GM10847 (cell line): ENCODE measurements around the gene HYAL3.

Experiments
- POLR2A ChIP-seq: IDR thresholded peaks from 2 replicates; pipeline ENCODE4 v1.6.1; 2011; ENCODE audit not compliant: insufficient read length; ENCODE audit errors: extremely low read depth

The HYAL3 gene

DNA sequence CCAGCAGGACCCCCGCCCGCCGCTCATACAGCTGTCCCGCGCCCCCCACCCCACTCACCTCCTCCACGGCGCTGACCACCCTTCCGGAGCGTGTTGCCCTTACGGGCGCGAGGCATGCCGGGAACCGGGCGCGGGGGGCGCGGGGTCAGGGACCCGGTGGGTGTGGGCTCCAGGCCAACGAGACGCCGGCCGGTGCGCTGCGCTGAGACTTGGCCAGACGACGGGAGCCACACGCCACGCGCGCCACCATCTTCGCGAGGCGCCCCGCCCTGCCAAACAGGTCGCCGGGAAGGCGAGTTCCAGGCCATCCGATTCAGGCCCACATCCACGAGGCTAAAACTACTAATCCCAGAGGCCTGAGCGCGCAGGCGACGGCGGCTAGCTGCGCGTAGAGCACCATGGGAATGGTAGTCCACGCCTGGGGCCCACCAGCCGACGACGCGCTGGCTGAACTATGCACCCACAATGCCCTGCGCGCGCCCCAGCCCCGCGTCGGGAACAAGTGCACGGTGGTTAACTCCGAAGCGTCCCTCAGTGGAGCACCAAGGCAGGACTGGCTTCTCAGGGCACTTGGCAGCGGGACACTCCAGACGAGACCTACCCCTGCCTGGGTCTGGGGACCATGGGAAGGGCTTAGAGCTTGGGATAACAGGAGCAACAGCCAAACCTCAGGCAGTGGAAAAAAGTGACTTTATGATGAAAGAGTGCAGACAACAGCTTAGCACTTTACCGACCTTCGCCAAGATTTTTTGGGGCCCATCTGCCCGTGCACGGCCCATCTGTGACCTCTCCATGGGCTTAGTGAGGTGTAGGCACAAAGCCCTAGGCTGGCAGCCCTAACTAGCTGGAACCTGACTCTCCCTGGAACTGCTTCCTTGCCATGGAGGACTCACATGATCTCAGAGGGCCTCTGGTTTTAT, 6.8 kb downstream of the HYAL3 start, which contains the start of gene IFRD2:
TSS of gene IFRD2 (minus strand) at position 271 of the 920 bp plus-strand sequence. CDS start at position 116, 155 bp downstream.
- TF ChIP-seq POLR2A, result peak; percentile 34

DNA sequence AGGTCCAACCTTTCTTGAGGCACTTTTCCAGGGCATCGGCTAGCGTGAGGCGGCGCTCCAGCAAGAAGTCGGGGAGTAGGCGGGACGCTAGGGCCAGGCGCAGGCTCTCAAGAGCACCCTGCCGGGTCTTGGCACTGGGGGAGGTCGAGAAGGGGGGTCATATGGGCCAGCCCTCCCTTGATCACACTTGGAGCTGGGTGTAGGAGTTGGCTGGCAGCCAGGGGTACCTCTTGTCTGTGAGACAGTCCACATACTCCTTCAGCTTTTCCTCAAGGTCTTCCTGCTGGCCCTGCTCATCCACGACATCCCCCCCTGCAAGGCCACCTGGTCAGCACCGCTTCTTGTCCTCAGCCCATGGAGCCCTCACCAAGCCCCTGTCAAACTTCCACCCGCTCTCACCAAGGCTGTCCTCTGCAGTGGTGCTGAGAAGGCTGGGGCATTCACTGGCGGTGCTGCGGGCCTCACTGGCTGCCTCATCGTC, 9.0 kb downstream of the HYAL3 start:
- TF ChIP-seq POLR2A, result no peak

DNA sequence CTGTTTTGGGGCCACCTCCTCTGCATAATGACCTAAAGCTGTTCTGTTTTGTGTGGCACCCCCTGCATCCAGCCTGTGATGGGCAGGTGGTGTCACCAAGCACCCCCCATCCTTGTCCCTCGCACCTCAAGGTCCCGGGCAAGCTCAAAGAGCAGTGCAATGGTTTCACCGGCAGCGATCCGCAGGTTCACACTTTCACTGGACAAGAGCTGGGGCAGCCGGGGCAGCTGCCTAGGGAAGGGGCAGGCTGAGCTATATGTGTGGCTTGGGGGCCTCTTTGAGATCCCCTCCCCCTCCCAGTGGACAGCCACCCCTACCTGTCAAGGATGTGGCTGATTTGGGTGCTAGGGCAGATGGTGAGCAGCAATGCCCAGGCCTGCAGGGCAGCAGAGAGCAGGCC, 10.1 kb downstream of the HYAL3 start:
- TF ChIP-seq POLR2A, result no peak

DNA sequence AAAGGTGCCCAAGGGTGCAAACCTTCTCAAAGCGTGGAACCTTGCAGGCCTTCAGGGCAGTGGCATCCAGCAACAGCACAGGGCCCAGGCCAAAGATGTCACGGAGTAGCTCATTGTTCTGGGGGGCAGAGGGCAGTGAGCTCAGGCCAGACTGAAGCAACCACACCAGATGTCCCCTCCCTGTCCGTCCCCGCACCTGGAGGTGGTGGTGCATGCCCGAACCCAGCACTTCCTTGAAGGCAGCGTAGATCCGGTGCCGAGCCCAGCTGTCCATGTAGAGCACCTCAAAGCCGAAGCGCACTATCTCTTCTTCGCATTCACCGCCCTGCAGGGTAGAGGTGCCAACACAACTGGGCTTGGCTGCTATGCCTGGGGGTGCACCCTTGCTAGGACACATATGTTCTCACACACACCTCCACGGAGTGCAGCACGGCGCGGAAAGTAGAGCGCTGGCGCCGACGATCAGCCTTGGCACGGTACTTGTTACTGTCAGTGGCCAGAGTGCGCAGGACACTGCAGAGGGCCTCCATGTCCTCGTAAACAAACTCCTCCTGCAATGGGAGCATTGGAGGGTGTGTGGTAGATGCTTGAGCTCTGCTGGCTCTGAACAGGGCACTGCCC, 10.7 kb downstream of the HYAL3 start:
- TF ChIP-seq POLR2A, result no peak

DNA sequence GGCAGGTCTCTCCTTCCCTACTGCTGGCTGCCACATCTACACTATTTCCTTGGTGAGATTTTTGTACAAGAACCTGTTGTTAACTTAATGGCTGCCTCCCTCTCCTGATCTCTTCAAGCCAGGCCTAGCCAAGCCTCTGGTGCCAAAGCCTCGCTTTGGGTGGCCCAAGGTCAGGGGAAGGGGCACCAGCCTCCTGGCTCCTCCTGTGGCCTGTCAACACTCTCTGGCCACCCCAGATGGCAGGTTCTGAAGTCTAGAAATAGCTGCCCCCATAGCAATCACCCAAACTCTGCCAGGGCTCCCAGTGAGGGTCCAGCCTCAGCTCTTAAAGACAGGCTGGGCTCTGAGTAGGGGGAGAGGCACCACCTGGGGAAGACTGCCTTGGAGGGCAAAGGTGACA, 11.9 kb downstream of the HYAL3 start:
- TF ChIP-seq POLR2A, result no peak

DNA sequence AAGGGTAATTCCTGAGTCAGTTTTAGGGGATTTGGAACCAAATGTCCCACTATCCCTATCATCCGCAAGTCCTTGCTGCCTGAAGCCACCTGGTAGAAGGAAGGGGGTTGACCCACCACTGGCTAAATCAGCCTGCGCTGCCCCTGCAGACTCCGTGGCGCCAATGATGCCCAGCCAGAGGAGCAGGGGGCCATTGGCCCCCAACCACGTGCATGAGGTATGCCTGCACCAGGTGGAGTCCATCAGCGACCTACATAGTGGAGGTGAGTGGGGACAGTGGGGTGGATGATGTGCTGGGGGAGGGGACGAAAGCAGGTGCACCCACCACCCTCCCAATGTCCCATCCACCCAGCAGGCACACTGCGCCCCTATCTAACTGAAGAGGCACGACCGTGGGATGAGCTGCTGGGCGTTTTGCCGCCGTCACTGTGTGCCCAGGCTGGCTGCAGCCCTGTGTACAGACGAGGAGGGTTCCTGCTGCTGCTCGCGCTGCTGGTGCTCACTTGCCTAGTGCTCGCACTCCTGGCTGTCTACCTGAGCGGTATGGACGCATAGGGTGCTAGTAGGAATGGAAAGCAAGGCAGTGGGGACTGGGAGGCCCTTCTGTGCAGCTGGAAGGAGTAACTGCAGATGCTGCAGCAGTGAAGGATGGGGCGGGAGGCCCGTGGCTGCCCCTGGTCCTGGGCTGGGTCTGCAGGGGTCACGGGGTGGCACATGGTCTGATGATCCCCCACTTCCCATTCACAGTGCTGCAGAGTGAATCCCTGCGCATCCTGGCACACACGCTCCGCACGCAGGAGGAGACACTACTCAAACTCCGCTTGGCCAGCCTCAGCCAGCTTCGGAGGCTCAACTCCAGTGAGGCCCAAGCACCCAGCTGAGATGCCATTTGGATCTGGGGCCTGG, 12.6 kb downstream of the HYAL3 start:
- no peak for TF ChIP-seq POLR2A

DNA sequence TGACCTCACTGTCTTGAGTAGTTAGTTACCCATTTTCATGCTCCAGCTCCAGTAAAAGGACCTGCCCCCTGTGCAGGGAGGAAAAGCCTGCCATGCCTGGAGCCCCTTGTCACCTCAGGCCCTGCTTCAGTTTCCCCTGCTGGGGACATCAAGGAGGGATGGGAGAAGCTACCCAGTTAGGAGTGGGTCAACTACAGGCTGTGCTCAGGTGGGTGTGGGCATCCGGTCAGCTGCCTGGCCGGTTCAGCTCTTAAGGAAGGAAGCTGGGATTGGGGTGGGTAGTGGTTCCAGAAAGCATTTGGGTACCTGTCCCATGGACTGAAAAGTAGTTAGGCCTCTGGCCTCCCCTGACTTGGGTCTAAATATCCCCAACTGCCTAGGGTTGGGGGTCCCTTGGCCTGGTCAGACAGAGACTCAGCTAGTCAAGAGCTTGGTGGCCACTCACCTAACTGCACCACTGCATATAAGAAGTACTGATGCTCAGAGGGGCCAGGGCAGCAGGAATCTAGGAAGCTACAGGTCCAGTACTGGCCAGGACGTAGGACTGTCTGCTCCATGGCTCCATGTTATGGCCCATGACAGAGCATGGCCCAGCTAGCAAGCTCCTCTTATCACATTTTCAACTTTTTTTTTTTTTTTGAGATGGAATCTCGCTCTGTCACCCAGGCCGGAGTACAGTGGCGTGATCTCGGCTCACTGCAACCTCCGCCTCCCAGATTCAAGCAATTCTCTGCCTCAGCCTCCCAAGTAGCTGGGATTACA, 19.8 kb downstream of the HYAL3 start:
- TF ChIP-seq POLR2A, result no peak

DNA sequence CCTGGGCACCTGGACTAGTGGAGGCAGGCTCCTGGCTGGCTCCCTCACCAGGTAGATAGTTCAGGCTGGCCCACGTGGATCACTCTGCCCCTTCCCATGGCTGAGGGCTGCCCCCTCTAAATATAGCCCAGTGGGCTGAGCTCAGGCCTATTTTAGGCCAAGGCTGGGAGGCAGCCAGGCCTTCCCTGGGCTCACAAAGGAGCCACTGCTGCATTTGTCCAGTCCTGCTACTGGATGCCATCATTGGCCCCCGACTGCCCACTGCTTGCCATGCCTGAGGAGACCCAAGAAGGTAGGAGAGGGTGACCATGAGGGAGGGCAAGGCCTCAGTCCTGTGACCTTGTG, 20.4 kb downstream of the HYAL3 start, which contains the start of gene LSMEM2:
TSS of gene LSMEM2 (plus strand) at position 208 of the 345 bp plus-strand sequence. CDS start at position 235, 27 bp downstream.
- TF ChIP-seq POLR2A, result no peak

DNA sequence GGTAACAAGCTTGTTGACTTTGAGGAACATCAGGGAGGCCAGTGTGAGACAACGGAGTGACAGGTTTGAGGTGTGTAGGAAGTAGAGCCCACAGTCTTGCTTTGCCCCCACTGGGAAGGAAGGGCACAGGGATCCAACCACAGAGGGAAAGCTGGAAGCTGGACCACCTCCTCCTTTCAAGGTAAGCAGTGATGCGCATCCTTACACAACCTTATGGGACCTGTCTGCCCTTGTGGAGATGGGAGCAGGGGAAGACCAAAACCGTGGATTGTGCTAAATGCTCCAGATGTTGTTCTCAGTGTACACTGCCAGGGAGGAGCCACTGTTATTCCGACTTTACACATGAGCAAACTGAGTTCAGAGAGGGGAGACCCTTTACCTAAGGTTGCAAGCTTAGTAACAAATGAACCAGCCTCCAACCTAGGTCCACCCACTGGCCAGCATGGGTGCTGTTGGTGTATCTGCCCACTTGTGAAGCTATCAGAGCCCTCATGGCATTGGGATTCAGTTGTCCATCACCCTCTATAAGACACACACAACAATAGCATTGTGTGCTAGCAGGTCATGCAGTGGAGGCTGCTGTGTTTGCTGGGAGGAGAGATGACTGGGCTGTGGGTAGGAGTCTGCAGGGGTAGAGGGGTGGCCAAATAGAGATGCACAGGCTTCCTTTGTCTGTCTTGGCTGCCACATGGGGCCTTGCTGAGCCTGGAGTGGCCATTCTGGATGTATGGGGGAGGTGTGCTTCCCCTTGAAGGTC, 20.9 kb downstream of the HYAL3 start:
- no peak for TF ChIP-seq POLR2A

DNA sequence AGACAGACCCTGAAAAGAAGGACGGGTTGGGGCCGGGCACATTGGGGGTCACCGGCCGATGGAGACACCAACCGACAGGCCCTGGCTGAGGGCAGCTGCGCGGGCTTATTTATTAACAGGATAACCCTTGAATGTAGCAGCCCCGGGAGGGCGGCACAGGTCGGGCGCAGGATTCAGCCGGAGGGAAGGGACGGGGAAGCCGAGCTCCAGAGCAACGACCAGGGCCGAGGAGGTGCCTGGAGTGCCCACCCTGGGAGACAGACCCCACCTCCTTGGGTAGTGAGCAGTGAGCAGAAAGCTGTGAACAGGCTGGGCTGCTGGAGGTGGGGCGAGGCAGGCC, 22.5 kb downstream of the HYAL3 start:
- TF ChIP-seq POLR2A, result no peak

DNA sequence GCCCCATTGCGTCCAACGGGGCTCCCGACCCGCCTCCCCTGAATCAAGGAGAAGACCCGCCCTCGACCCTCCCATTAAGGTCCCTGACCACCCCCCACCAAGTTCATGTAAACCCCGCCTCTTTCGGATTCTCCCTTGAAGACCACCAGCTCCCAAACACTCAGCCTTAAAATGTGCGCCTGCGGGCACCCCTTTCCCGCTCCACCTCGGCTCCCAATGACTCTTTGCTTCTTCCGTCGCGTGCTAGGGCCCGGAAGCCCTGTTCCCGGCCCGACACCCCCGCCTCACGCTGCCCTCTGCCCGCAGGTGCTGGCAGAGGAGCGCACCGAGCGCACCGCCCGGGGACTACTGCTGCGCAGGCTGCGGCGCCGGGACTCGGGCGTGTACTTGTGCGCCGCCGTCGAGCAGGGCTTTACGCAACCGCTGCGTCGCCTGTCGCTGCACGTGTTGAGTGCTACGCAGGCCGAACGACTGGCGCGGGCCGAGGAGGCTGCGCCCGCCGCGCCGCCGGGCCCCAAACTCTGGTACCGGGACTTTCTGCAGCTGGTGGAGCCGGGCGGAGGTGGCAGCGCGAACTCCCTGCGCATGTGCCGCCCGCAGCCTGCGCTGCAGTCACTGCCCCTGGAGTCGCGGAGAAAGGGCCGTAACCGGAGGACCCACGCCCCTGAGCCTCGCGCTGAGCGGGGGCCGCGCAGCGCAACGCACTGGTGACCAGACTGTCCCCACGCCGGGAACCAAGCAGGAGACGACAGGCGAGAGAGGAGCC, 23.0 kb downstream of the HYAL3 start:
- no peak for TF ChIP-seq POLR2A

DNA sequence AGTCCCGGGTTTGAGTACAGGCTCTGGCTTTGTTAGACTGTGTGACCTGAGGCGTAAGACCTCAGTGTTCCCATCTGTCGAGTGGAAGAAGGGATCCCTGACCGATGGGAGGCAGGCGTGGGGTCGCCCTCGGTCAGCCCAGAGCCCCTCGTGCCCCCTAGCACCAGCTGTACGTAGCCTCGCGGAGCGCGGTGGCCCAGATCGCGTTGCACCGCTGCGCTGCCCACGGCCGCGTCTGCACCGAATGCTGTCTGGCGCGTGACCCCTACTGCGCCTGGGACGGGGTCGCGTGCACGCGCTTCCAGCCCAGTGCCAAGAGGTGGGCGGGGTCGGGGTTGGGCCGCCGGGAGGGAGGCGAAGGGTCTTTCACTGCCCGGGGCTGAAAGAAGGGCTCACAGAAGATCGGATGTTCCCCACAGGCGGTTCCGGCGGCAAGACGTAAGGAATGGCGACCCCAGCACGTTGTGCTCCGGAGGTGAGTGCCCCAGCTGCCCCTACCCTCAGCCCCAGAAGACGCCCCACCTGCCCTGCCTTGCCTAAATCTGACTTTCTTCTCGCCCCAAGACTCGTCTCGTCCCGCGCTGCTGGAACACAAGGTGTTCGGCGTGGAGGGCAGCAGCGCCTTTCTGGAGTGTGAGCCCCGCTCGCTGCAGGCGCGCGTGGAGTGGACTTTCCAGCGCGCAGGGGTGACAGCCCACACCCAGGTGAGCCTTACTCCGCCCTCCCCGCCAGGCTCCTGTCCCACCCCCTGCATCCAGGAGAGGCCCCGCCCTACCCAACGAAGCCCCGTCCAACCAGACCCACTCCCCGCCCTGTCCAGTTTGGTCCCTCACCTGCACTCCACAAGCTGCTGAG, 23.8 kb downstream of the HYAL3 start:
- TF ChIP-seq POLR2A, result no peak
